Measurements from ENCODE around the gene FOXD1. TPM values are rescaled to one million over a fixed set of nuclear protein-coding genes. Genes with fewer than 3 reads are reported as not detected.
A peak's percentile ranks its signal among the peaks of the same experiment; 100 is the strongest.

FOXD1 gene
- total RNA-seq (0.33 and 1.6 TPM in 2 replicates), polyA plus RNA-seq (0.75 and 1.9 TPM in 2 replicates)

DNA sequence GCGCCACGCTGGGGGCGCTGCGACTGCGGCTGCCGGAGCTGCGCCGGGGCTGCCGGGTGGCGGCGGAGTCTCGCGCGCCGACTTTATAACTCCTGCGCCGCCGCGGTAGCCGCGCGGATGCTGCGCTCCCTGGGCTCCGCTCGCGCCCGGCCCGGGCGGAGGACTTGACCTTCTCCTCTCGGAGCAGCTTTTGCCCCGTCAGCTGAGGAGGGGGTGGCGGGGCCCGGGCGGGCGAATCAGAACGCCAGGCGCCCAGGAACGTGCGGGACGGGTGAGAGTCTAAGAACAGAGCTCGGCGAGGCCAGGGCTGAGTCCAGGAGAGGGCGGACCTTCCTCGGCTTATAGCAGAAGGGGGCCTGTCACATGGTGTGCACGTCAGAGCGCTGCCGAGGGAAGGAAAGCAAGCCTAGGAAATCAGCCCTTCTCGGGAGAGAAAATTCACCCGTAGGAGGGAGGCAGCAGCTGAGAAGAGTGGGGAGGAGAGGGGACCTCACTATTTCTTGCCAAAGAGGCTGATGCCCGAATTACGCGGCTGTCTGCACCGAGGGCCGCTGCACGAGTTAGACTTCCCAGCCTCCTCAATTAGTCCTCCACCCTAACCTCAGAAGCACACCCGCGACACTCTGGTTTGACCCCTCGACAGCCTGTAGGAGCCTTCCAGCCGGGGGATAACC lies at the start of gene FOXD1:
TSS of gene FOXD1 (minus strand) at position 315 of the 674 bp plus-strand sequence. CDS start 415 bp downstream, outside the sequence.
- H2AFZ ChIP-seq = peak within 1 kb of the TSS; percentile 61
- peak; percentile 87 for DNase-seq (ENCODE audit: low spot score)
- H3K27ac ChIP-seq = no peak within 1 kb of the TSS

DNA sequence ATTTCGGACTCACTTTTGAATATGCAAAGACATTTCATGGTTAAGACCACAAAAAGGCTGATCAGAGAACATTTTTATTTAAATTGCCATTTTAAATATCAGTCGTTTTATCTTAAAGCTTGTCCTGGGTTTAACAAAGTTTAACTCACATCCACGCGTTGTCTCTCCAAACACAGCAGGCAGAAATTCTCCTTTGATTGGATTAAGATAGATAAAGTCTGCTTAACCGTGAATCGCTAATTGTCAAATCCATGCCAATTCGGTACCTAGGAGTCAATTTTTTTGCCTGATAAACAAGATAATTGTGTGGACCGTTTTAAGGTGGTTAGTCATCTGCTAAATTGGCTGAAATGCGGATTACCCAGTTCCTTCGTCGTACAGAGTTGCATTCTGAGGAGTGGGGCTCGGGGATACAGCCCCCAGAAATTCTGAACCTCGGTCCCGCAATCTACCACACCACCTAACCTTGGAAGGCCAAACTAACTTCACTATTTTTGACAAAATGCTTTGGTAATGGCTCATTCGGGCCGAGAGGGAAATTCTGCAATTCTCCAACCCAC lies 49.0 kb upstream of the FOXD1 start:
- 30% methylated on average over 16 of the region's 16 CpGs for WGBS (ENCODE audit: low lambda C conversion rate, missing lambda C conversion rate)
- Histone ChIP-seq H4K20me1 (ENCODE audit: insufficient read depth, poor library complexity, severe bottlenecking) (peaks cover 31% of the 10 kb centered on the region), H3K79me2 (peaks cover 48% of the 10 kb centered on the region), H3K9me3 (ENCODE audit: low read depth) (no peaks in the 10 kb centered on the region), H3K4me1 (ENCODE audit: insufficient read depth) (peaks cover 27% of the 10 kb centered on the region), H3K4me2 (peak overlapping the region; percentile 85), H3K4me3 (peak overlapping the region; percentile 38), H3K36me3 (replicated peaks; ENCODE audit: insufficient read depth, low read depth) (no peaks in the 10 kb centered on the region), H3K27me3 (no peaks in the 10 kb centered on the region), H2AFZ (peak overlapping the region; percentile 81), H3K9me2 (replicated peaks; ENCODE audit: insufficient read depth) (no peaks in the 10 kb centered on the region), H3K27ac (peak overlapping the region; percentile 98)
- no peak for DNase-seq (ENCODE audit: low spot score)
- no peak for TF ChIP-seq EZH2 (IDR thresholded peaks at IDR 0.05; ENCODE audit: borderline replicate concordance)
- no peak for TF ChIP-seq CTCF (IDR thresholded peaks at IDR 0.05; ENCODE audit: poor library complexity)
- TF ChIP-seq EZH2phosphoT487 (IDR thresholded peaks at IDR 0.05; ENCODE audit: low read depth, severe bottlenecking, unreplicated experiment) = no peak

More for the DNA sequence above, at the start of gene FOXD1:
- TF ChIP-seq EZH2 (IDR thresholded peaks at IDR 0.05; ENCODE audit: borderline replicate concordance) (no peak), EZH2phosphoT487 (IDR thresholded peaks at IDR 0.05; ENCODE audit: low read depth, severe bottlenecking, unreplicated experiment) (no peak), CTCF (IDR thresholded peaks at IDR 0.05; ENCODE audit: poor library complexity) (peak; percentile 5)
- Histone ChIP-seq H3K9me3 (ENCODE audit: low read depth) (no peaks in the 10 kb centered on the region), H3K27me3 (peaks cover 81% of the 10 kb centered on the region), H3K36me3 (replicated peaks; ENCODE audit: insufficient read depth, low read depth) (no peaks in the 10 kb centered on the region), H3K4me3 (peak within 1 kb of the TSS; percentile 82), H3K4me2 (peak within 1 kb of the TSS; percentile 98), H3K79me2 (no peaks in the 10 kb centered on the region), H4K20me1 (ENCODE audit: insufficient read depth, poor library complexity, severe bottlenecking) (peaks cover 10% of the 10 kb centered on the region), H3K9me2 (replicated peaks; ENCODE audit: insufficient read depth) (no peaks in the 10 kb centered on the region), H3K4me1 (ENCODE audit: insufficient read depth) (peaks cover 19% of the 10 kb centered on the region)
- 1% methylated on average over 57 of the region's 59 CpGs for WGBS (ENCODE audit: low lambda C conversion rate, missing lambda C conversion rate)

DNA sequence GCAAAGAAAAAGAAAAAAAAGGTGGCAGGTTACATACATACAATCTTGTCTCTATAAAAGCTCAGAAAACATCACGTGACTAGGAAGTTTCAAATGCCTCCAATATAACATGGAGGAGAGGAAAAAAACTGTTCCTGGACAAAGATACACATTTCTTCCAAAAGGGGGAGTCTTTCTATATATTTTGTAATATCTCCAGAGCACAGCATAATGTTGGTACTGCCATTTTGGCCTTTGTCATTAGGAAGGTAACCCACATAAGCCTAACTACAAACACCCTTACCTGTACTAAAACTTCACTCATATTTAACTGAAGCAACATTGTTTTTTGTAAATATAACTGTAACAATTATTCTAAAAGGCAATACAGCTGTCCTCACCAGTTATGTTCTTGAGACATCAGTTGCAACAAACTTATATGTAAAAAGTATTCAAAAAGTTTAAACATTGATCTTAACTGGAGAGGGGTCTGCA lies 48.4 kb upstream of the FOXD1 start:
- peak; percentile 81 for DNase-seq (ENCODE audit: low spot score)
- H3K4me2 ChIP-seq = peak overlapping the region; percentile 85
- peaks cover 42% of the 10 kb centered on the region for H3K79me2 ChIP-seq
- no peaks in the 10 kb centered on the region for H3K9me2 ChIP-seq (replicated peaks; ENCODE audit: insufficient read depth)
- H2AFZ ChIP-seq = peak overlapping the region; percentile 81
- peaks cover 27% of the 10 kb centered on the region for H3K4me1 ChIP-seq (ENCODE audit: insufficient read depth)
- peak overlapping the region; percentile 98 for H3K27ac ChIP-seq
- no peaks in the 10 kb centered on the region for H3K36me3 ChIP-seq (replicated peaks; ENCODE audit: insufficient read depth, low read depth)
- no peaks in the 10 kb centered on the region for H3K27me3 ChIP-seq
- no peaks in the 10 kb centered on the region for H3K9me3 ChIP-seq (ENCODE audit: low read depth)
- peak; percentile 58 for TF ChIP-seq CTCF (IDR thresholded peaks at IDR 0.05; ENCODE audit: poor library complexity)
- no peak for TF ChIP-seq EZH2 (IDR thresholded peaks at IDR 0.05; ENCODE audit: borderline replicate concordance)
- peaks cover 26% of the 10 kb centered on the region for H4K20me1 ChIP-seq (ENCODE audit: insufficient read depth, poor library complexity, severe bottlenecking)
- peak overlapping the region; percentile 38 for H3K4me3 ChIP-seq
- 24% methylated on average over 1 of the region's 1 CpG for WGBS (ENCODE audit: low lambda C conversion rate, missing lambda C conversion rate)

Measured in hepatocyte (in vitro differentiated cells).